ENCODE data around the gene RAC3. TPM values are rescaled to one million over a fixed set of nuclear protein-coding genes. Genes with fewer than 3 reads are reported as not detected.

Gene RAC3
- total RNA-seq, 1 experiment from 2014 or later = 120 TPM

DNA sequence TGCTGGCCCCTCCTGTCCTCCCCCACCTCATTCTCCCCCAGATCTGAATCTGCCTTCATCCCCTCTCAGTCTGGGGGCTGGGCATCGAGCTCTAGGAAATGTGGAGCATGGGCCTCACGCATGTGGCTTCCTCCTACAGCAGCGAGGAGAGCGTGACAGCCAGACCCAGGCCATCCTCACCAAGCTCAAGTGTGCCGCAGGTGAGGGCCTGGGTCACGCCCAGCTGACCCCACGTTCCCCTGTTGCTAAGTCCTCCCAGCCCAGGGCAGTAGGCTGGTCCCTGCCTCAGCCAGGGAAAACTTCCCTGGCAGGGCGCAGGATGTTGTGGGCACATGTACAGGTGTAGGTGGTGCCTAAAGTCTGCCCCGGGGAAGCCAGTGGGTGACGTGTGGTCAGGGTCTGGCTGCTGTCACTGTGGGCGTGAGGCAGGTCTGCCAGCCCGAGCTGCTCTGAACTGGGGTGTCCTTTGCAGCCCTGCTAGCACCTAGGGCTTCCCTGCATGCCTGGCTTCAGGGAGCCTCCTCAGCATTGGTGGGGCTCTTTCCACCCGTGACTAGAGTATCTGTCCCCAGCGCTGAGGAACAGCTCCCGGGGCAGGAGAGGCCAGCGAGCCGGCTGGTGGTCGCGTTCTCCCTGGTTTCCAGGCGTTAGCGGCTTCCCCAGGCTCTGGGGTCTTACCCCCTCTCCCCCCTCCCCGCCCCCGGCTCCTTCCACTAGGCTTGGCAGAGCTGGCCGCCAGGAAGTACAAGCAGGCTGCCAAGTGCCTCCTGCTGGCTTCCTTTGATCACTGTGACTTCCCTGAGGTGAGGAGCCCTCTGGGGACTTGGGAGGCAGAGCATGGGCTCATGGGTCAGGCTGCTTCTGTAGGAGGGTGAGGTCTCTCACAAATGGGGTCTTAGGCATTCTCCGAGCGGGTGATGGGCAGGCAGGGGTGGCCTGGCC, 23.8 kb downstream of the RAC3 start:
- Histone ChIP-seq H3K4me2 (ENCODE audit: low read length) (no peak overlapping the region), H3K36me3 (ENCODE audit: control insufficient read depth in 1 of 2, insufficient read depth in 2 of 2, low read length in 2 of 2) (peaks cover 11 to 52% of the 10 kb centered on the region in 2 experiments; a peak in 3 of 4 replicates), H3K4me3 (replicated peaks in 1 of 2; ENCODE audit: low read depth in 1 of 2, low read length in 2 of 2) (no peak overlapping the region), H3K27ac (ENCODE audit: low read depth, low read length) (peak overlapping the region; percentile 50; the same call in 1 of the 2 replicates), H2AFZ (ENCODE audit: low read depth, low read length, poor library complexity, severe bottlenecking) (no peak overlapping the region), H3K79me2 (ENCODE audit: insufficient read depth, low read length) (peaks cover 36% of the 10 kb centered on the region), H3K27me3 (ENCODE audit: insufficient read depth, low read length) (no peaks in the 10 kb centered on the region), H3K9me2 (ENCODE audit: insufficient read depth) (no peaks in the 10 kb centered on the region), H3K9ac (ENCODE audit: low read length) (no peak overlapping the region), H4K20me1 (ENCODE audit: insufficient read depth) (no peaks in the 10 kb centered on the region; the same call in 1 of the 2 replicates), H3K4me1 (ENCODE audit: control insufficient read depth in 1 of 2, insufficient read depth in 2 of 2, low read length in 2 of 2) (peaks cover 10 to 30% of the 10 kb centered on the region in 2 experiments; a peak in 3 of 4 replicates), H3K9me3 (ENCODE audit: control insufficient read depth in 1 of 2, insufficient read depth in 1 of 2, low read depth in 1 of 2, low read length in 2 of 2) (no peaks in the 10 kb centered on the region)
- no peak for ATAC-seq
- ChIA-PET POLR2A (no interaction called here), RAD21 (ENCODE audit: low non-redundant PET in 1 of 2, low total read pairs in 2 of 2, uncharacterized antibody in 2 of 2, unreplicated experiment in 2 of 2) (no interaction called here), CTCF (no interaction called here)
- no peak for DNase-seq (ENCODE audit: low read depth, low spot score)
- no TSS peak for BruUV-seq (replicated peaks)
- TF ChIP-seq CEBPB (IDR thresholded peaks at IDR 0.05; ENCODE audit: low read depth) (no peak), TCF7L2 (IDR thresholded peaks at IDR 0.05; ENCODE audit: borderline replicate concordance, extremely low read depth, insufficient read depth, insufficient read length) (peak; percentile 70), ZFX (IDR thresholded peaks at IDR 0.05) (no peak)
- TF ChIP-seq, protein P1, sequence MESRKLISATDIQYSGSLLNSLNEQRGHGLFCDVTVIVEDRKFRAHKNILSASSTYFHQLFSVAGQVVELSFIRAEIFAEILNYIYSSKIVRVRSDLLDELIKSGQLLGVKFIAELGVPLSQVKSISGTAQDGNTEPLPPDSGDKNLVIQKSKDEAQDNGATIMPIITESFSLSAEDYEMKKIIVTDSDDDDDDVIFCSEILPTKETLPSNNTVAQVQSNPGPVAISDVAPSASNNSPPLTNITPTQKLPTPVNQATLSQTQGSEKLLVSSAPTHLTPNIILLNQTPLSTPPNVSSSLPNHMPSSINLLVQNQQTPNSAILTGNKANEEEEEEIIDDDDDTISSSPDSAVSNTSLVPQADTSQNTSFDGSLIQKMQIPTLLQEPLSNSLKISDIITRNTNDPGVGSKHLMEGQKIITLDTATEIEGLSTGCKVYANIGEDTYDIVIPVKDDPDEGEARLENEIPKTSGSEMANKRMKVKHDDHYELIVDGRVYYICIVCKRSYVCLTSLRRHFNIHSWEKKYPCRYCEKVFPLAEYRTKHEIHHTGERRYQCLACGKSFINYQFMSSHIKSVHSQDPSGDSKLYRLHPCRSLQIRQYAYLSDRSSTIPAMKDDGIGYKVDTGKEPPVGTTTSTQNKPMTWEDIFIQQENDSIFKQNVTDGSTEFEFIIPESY (IDR thresholded peaks at IDR 0.05; ENCODE audit: extremely low read depth, insufficient replicate concordance, low read length) = no peak
- intact Hi-C loops (cut with micrococcal nuclease) = no loop called here
